Activated naive CD4-positive, alpha-beta T cell treated with anti-CD3 and anti-CD28 coated beads for 36 hours (primary cell): ENCODE data around the gene HEBP1. TPM values are rescaled to one million over a fixed set of nuclear protein-coding genes. Genes with fewer than 3 reads are reported as not detected.

Experiments used
- CTCF ChIA-PET: fragments of 350-600 bp; sonication (Branson Sonifier 250); formaldehyde crosslinking; loops from one replicate; lab custom pipeline; 2021; ENCODE audit warnings: antibody characterized with exemption; lab: Charles Lee
- DNase-seq: peaks from one replicate; pipeline ENCODE4 v3.0.0-alpha.2; 2020
- H3K27ac Mint-ChIP-seq: one replicate; pipeline ENCODE4 v1.8.0; 2021; ENCODE audit warnings: mild to moderate bottlenecking, mixed read lengths
- H3K27me3 Mint-ChIP-seq: one replicate; pipeline ENCODE4 v1.8.0; 2021; ENCODE audit warnings: low read depth, mixed read lengths
- H3K36me3 Mint-ChIP-seq: one replicate; pipeline ENCODE4 v1.8.0; 2021; ENCODE audit warnings: low read depth, mixed read lengths
- H3K4me1 Mint-ChIP-seq: one replicate; pipeline ENCODE4 v1.8.0; 2021; ENCODE audit warnings: low read depth, mixed read lengths
- H3K4me3 Mint-ChIP-seq: one replicate; pipeline ENCODE4 v1.8.0; 2021; ENCODE audit warnings: mild to moderate bottlenecking, moderate library complexity, mixed read lengths
- H3K9me3 Mint-ChIP-seq: one replicate; pipeline ENCODE4 v1.8.0; 2021; ENCODE audit warnings: mixed read lengths
- intact Hi-C: fragments of 100-400 bp; cut with micrococcal nuclease; formaldehyde crosslinking; loops from one replicate; pipeline ENCODE4 v1.15.1; 2023
- total RNA-seq, 2 experiments: library from RNA; stranded (reverse); gene quantifications; one replicate each; pipeline ENCODE4 v1.2.3, GENCODE V29; 2021

HEBP1 gene, protein sequence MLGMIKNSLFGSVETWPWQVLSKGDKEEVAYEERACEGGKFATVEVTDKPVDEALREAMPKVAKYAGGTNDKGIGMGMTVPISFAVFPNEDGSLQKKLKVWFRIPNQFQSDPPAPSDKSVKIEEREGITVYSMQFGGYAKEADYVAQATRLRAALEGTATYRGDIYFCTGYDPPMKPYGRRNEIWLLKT
- total RNA-seq = 10 to 100 TPM; 28.7 to 32.3 TPM

DNA sequence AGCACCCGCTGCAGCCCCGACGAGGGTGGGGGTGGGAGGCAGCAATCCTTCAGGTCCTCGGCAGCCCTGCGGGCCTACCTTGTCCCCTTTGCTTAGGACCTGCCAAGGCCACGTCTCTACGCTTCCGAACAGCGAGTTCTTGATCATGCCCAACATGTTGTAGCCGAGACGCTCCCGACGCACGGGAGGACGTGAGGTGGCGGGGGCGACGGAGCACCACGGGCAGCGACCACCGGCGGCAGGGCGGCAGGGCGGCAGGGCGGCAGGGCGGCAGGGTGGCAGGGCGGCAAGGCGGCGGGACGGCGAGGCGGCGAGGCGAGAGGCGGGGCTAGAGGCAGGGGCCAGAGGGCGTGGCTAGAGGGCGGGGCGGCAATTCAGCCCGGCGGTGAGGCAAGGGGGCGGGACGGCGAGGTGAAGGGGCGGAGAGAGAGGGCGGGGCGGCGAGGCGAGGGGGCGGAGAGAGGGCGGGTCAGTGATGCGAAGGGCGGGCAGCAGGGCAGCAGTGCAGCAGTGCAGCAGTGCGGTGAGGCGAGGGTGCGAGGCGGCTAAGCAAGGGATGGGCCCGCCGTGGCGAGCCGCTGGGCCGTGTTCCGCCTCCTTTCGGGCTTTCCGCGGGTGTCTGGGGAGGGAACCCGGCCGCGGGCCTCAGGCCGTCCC lies at the start of gene HEBP1:
Gene HEBP1 (minus strand): TSS at position 307 of the 657 bp plus-strand sequence. CDS start 151 bp downstream, at position 156.
- Mint-ChIP-seq H3K4me1 (peaks cover 26% of the 10 kb centered on the region), H3K9me3 (no peaks in the 10 kb centered on the region), H3K27me3 (peaks cover 6% of the 10 kb centered on the region), H3K4me3 (peak within 1 kb of the TSS; percentile 77), H3K27ac (peak within 1 kb of the TSS; percentile 31), H3K36me3 (no peaks in the 10 kb centered on the region)
- DNase-seq = peak; percentile 97
- CTCF ChIA-PET = interaction anchor here (0.6 kb wide), 1 partner anchor 191 kb away, joined by 3 read pairs; no protein-coding TSS in a partner anchor
- intact Hi-C loops = loop anchor here (1.0 to 5.0 kb wide), 11 partner anchors 44 to 643 kb away; partner anchors contain the start of genes BORCS5, DDX47, EMP1 and FAM234B

DNA sequence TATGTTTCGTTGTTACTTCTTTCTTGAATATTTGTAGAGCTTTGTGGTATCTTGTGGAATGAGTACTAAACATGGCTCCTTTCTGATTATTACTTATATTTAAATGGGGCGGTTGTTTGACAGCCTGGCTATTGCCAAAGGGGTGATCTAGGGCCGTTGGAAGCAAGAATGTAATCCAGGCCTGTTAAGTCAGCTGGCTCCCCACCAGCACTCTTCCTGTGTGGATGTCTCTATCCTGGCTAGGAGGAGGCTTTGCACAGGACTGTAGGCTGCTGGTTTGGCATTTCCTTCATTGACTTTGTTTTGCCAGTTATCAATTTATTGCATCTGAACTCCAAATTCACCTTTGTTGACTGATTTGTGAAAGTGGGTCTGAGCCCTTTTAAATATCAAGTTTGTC lies 49.8 kb upstream of the HEBP1 start:
- CTCF ChIA-PET = interaction anchor here (0.7 kb wide), 1 partner anchor 11 kb away, joined by 3 read pairs; no protein-coding TSS in a partner anchor
- H3K27ac Mint-ChIP-seq = no peak overlapping the region
- intact Hi-C loops = loop anchor here (5.0 kb wide), 1 partner anchor 213 kb away; no protein-coding TSS in a partner anchor
- peaks cover 8% of the 10 kb centered on the region for H3K9me3 Mint-ChIP-seq
- H3K4me1 Mint-ChIP-seq = peaks cover 20% of the 10 kb centered on the region
- no peak overlapping the region for H3K4me3 Mint-ChIP-seq
- peaks cover 1% of the 10 kb centered on the region for H3K36me3 Mint-ChIP-seq
- H3K27me3 Mint-ChIP-seq = no peaks in the 10 kb centered on the region
- DNase-seq = no peak

DNA sequence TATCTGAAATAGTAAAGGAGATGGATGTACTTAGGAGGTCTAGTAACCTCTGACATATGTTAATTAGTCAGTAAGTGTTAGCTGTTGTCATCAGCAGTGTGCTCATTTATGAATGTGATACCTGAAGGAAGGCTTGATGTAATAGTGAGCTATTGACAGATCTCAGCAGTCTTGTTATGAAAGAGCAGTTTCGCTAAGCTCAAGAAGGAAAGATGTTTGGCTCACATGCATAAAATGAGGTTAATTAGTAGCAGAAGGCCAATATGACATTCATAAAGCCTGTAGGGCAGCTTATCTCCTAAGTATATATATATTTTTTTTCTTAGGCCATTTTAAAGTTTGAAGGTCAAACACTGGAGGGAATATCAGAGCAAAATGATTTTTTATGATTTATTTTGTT lies 46.9 kb upstream of the HEBP1 start:
- peaks cover 16% of the 10 kb centered on the region for H3K4me1 Mint-ChIP-seq
- CTCF ChIA-PET = interaction anchor here (1.0 kb wide), 1 partner anchor 132 kb away, joined by 3 read pairs; no protein-coding TSS in a partner anchor
- no peak for DNase-seq
- H3K27me3 Mint-ChIP-seq = no peaks in the 10 kb centered on the region
- H3K4me3 Mint-ChIP-seq = no peak overlapping the region
- no peak overlapping the region for H3K27ac Mint-ChIP-seq
- intact Hi-C loops = loop anchor here (1.0 to 5.0 kb wide), 4 partner anchors 56 to 210 kb away; partner anchors contain the start of genes EMP1 and GSG1
- H3K36me3 Mint-ChIP-seq = no peaks in the 10 kb centered on the region
- H3K9me3 Mint-ChIP-seq = no peaks in the 10 kb centered on the region

DNA sequence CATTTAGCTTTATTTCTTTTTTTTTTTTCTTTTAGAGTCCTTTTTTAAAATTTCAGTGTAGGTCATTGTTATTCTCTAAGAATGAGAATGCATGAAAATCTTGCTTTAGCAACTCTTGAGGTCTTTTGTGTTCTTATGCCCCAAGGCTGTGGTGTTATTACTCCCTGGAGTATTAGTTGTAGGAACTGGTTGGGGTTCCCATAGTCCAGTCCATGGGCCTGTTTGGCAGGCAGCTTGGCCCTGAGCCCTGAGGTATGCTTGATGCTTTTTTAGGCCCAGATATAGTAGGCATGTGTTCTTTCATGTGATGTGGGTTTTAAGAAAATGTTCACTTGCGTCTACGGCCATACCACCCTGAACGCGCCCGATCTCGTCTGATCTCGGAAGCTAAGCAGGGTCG lies 45.8 kb upstream of the HEBP1 start:
- Mint-ChIP-seq H3K27me3 (no peaks in the 10 kb centered on the region), H3K36me3 (no peaks in the 10 kb centered on the region), H3K9me3 (no peaks in the 10 kb centered on the region), H3K4me3 (no peak overlapping the region), H3K27ac (no peak overlapping the region), H3K4me1 (peaks cover 16% of the 10 kb centered on the region)
- CTCF ChIA-PET = interaction anchor here (0.6 to 0.8 kb wide), 2 partner anchors 44 to 210 kb away, joined by 3 read pairs; no protein-coding TSS in a partner anchor
- intact Hi-C loops = loop anchor here (5.0 kb wide), 1 partner anchor 209 kb away; no protein-coding TSS in a partner anchor
- no peak for DNase-seq

DNA sequence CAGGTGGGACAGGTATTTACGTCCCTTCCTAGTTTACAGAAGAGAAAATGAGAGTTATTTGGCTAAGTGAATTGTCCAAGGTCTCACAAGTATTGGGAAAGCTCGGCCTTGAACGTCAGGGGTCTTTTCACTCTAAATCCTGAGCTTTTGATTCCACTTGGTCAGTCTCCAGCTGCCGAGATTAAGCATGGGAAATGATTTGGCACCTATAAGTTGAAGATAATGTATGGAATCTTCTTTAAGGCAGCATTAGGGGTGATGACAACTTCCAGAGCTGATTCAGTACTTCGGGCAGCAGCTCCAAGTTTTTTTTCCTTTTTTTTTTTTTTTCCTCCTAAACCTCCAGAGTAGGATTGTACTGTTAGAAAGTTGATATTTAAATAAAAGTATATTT lies 44.8 kb upstream of the HEBP1 start:
- CTCF ChIA-PET = interaction anchor here (0.5 to 1.0 kb wide), 7 partner anchors 9 to 1920 kb away, joined by 3 to 4 read pairs (median 3); no protein-coding TSS in a partner anchor
- peak overlapping the region; percentile 79 for H3K4me3 Mint-ChIP-seq
- no peak overlapping the region for H3K27ac Mint-ChIP-seq
- no peaks in the 10 kb centered on the region for H3K27me3 Mint-ChIP-seq
- H3K36me3 Mint-ChIP-seq = no peaks in the 10 kb centered on the region
- no peaks in the 10 kb centered on the region for H3K9me3 Mint-ChIP-seq
- DNase-seq = no peak
- H3K4me1 Mint-ChIP-seq = peaks cover 16% of the 10 kb centered on the region
- intact Hi-C loops = loop anchor here (1.0 to 5.0 kb wide), 3 partner anchors 45 to 233 kb away; partner anchors contain the start of genes DDX47 and HEBP1

DNA sequence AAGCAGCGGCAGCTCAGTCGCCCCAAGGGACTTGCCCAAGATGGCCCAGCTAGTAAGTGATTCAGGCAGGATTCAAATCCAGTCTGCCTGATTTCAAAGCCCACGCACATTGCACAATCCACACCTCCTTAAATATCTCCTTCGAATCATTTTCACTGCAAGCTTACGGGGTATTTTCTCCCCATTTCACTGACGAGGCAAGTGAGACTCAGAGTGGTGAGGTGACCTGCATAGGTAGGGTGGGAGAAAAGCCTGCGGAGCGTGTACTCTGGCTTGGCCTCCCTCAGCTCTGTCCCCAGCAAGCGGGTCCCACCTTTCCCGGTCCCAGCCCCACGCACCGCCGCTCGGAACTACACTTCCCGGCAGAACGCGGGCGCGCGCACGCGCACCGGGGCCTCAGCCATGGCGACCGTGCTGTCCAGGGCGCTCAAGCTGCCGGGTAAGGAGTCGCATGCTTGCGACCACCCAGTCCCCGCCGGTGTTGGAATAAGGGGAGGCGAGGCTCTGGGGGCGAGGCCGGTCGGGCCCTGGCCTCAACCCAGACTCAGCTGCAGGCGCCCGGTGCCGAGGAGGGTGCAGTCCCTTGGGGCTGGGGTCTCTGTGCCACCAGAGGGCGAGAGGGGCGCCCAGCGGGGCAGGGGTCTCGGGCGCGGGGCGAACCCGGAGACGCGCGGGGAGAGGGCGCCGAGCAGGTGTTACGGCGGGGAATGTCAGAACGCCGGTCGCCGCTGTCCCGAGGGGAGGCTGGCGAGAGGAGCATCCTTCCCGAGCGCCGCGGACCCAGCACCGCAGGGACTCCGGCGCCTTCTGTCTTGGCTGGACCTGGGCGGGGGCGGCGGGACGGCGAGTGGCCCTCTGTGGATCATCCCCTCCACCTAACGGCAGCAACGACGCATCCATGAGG lies 44.2 kb upstream of the HEBP1 start, which contains the start of gene FAM234B:
Gene FAM234B (plus strand): TSS at position 380 of the 904 bp plus-strand sequence. CDS start 23 bp downstream, at position 403.
- no peaks in the 10 kb centered on the region for H3K27me3 Mint-ChIP-seq

DNA sequence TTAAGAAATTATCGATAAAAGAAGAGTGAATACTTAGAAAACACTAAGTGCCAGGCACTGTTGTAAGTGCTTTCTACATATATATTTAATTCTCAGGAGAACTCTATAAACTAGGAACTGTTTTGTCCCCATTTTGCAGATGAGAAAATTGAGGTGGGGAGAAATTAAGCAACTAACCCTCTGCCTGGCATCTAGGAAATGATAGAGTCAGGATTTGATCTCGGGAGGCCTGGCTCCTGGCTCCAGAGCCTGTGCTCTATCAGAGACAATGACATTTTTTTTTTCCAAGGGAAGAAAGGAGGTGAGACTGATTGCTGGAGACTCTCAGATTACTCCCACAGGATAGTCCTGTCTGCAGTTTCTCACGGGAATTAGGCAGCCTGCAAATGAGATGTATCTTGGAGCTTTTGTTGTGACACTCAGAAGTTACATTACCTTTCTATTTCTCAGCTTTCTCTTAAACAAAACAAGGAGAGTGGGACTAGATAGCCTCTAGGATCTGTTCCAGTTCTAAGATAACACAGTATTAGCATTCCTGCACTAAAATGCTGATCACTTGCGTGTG lies 42.7 kb upstream of the HEBP1 start:
- DNase-seq = no peak

More for the DNA sequence above, 44.2 kb upstream of the HEBP1 start, which contains the start of gene FAM234B:
- Mint-ChIP-seq H3K4me3 (peak within 1 kb of the TSS; percentile 79), H3K27ac (no peak within 1 kb of the TSS), H3K9me3 (no peaks in the 10 kb centered on the region), H3K36me3 (no peaks in the 10 kb centered on the region), H3K4me1 (peaks cover 16% of the 10 kb centered on the region)
- intact Hi-C loops = loop anchor here (1.0 to 5.0 kb wide), 2 partner anchors 44 to 232 kb away; partner anchors contain the start of genes DDX47 and HEBP1
- CTCF ChIA-PET = interaction anchor here (0.5 to 1.8 kb wide), 8 partner anchors 10 to 1920 kb away, joined by 3 to 11 read pairs (median 4); no protein-coding TSS in a partner anchor
- peak; percentile 73 for DNase-seq

DNA sequence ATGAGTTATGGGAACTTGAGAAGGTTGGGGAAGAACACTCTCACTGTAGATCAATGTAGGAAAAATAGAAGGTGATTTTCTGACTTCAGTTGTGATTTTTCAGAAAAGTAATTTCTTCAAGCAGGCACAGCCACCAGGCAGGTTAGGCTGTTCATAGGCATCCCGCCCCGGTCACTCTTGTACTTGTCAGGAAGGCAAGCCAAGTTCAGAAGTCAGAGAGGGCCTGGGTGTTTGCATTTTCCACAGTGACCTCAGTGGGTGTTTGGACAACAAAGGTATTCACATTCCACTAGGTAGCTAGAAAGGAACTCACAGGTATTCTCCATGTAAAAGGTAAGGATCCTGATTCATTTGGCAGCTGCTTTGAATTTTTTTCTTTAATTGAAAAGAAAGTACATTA lies 41.2 kb upstream of the HEBP1 start:
- Mint-ChIP-seq H3K4me1 (peaks cover 9% of the 10 kb centered on the region), H3K27ac (no peak overlapping the region), H3K36me3 (no peaks in the 10 kb centered on the region), H3K27me3 (no peaks in the 10 kb centered on the region), H3K9me3 (no peaks in the 10 kb centered on the region), H3K4me3 (no peak overlapping the region)
- intact Hi-C loops = loop anchor here (5.0 kb wide), 1 partner anchor 229 kb away; the partner anchor contains the start of gene DDX47
- CTCF ChIA-PET = interaction anchor here (1.3 kb wide), 1 partner anchor 11 kb away, joined by 3 read pairs; no protein-coding TSS in a partner anchor
- no peak for DNase-seq

More for the DNA sequence above, 42.7 kb upstream of the HEBP1 start:
- no peaks in the 10 kb centered on the region for H3K9me3 Mint-ChIP-seq
- peaks cover 16% of the 10 kb centered on the region for H3K4me1 Mint-ChIP-seq
- intact Hi-C loops = loop anchor here (5.0 kb wide), 1 partner anchor 230 kb away; the partner anchor contains the start of gene DDX47
- H3K27ac Mint-ChIP-seq = no peak overlapping the region
- no peaks in the 10 kb centered on the region for H3K36me3 Mint-ChIP-seq
- CTCF ChIA-PET = interaction anchor here (1.4 to 1.8 kb wide), 2 partner anchors 59 to 169 kb away, joined by 4 to 11 read pairs; no protein-coding TSS in a partner anchor
- H3K4me3 Mint-ChIP-seq = peak overlapping the region; percentile 5
- H3K27me3 Mint-ChIP-seq = no peaks in the 10 kb centered on the region

DNA sequence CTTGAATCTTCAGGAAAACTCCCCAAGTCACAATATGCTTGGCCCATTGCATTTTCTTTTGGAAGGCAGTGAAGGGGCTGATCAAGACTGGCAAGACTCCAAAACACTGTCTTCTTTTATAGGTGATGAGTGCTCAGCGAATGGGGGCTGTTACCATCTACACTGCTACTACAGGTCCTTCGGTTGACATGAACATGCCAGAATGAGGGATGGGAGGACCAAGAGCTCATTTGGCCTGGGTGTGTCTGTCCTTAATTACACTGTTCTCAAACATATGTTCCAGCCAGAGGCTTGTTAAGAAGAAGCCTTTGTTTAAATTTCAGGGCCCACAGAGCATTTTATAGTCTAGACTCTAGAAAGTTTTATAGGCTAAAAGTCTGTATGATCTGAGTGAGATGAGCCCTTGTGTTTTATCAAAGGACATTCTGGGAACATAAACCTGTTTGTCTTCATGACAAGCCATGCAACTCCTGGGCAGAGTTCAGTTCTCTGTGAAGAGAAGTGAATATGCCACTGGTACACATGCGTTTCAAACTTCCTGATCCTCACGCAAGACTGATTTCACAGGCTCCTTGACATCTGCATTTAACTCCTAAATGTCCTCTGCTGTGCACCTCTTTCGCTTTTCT lies 39.4 kb upstream of the HEBP1 start:
- no peaks in the 10 kb centered on the region for H3K4me1 Mint-ChIP-seq

DNA sequence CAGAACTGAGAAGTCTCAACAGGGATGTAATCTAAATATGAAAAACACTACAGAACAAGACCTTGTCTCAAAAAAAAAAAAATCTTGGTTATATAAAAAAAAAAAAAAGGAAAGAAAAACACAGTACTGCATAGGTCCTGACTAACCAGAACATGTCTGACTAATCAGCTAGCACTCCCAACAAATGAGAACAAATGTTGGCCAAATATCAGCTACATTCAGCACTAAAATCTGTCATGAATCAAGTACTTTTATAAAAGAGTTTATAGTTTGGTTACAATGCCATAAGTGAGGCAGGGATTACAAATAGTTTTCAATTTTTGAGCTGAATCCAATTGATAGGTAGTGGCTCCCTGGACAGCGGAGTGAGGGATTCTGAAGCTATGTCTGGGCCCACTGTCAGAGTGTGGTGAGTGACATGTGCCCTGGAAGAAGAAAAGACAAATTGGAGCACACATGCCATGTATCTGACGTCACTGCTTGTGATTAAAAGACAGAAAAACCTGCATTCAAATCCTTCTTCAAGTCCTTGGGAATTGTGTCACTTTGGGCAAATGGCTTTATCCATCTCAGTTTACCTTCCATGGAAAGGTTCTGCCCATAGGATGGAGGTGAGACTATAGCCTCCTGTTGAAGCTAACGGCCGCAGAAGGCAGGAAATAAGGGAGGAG lies 38.6 kb upstream of the HEBP1 start:
- CTCF ChIA-PET = interaction anchor here (0.5 to 0.7 kb wide), 2 partner anchors 25 to 302 kb away, joined by 3 read pairs; no protein-coding TSS in a partner anchor
- DNase-seq = no peak
- H3K4me1 Mint-ChIP-seq = no peaks in the 10 kb centered on the region
- H3K27ac Mint-ChIP-seq = no peak overlapping the region
- no peaks in the 10 kb centered on the region for H3K9me3 Mint-ChIP-seq
- intact Hi-C loops = no loop called here
- H3K27me3 Mint-ChIP-seq = no peaks in the 10 kb centered on the region
- H3K4me3 Mint-ChIP-seq = no peak overlapping the region
- no peaks in the 10 kb centered on the region for H3K36me3 Mint-ChIP-seq

More for the DNA sequence above, 39.4 kb upstream of the HEBP1 start:
- Mint-ChIP-seq H3K27me3 (no peaks in the 10 kb centered on the region), H3K4me3 (no peak overlapping the region), H3K9me3 (no peaks in the 10 kb centered on the region), H3K27ac (no peak overlapping the region), H3K36me3 (no peaks in the 10 kb centered on the region)
- intact Hi-C loops = no loop called here
- CTCF ChIA-PET = interaction anchor here (0.6 to 1.1 kb wide), 3 partner anchors 149 to 189 kb away, joined by 3 to 4 read pairs (median 3); no protein-coding TSS in a partner anchor
- no peak for DNase-seq
